ENCODE results near the gene ACSS3.

GRCh38 chr12:81166790-81167189 lies 88.9 kb downstream of the ACSS3 start:
- TF ChIP-seq CTCF (IDR thresholded peaks at IDR 0.05) (no peak), POLR2A (IDR thresholded peaks at IDR 0.05) (no peak)
